Activated naive CD4-positive, alpha-beta T cell treated with anti-CD3 and anti-CD28 coated beads, Interleukin-2, amount 10 ng/mL, durations not matched to agents 5 hours and 36 hours (primary cell): ENCODE measurements around the gene LAMA2. TPM values are rescaled to one million over a fixed set of nuclear protein-coding genes. Genes with fewer than 3 reads are reported as not detected.

Experiments used
- total RNA-seq, 2 experiments: library from RNA; stranded (reverse); gene quantifications; one replicate each; pipeline ENCODE4 v1.2.3, GENCODE V29; 2021

Gene LAMA2, protein sequence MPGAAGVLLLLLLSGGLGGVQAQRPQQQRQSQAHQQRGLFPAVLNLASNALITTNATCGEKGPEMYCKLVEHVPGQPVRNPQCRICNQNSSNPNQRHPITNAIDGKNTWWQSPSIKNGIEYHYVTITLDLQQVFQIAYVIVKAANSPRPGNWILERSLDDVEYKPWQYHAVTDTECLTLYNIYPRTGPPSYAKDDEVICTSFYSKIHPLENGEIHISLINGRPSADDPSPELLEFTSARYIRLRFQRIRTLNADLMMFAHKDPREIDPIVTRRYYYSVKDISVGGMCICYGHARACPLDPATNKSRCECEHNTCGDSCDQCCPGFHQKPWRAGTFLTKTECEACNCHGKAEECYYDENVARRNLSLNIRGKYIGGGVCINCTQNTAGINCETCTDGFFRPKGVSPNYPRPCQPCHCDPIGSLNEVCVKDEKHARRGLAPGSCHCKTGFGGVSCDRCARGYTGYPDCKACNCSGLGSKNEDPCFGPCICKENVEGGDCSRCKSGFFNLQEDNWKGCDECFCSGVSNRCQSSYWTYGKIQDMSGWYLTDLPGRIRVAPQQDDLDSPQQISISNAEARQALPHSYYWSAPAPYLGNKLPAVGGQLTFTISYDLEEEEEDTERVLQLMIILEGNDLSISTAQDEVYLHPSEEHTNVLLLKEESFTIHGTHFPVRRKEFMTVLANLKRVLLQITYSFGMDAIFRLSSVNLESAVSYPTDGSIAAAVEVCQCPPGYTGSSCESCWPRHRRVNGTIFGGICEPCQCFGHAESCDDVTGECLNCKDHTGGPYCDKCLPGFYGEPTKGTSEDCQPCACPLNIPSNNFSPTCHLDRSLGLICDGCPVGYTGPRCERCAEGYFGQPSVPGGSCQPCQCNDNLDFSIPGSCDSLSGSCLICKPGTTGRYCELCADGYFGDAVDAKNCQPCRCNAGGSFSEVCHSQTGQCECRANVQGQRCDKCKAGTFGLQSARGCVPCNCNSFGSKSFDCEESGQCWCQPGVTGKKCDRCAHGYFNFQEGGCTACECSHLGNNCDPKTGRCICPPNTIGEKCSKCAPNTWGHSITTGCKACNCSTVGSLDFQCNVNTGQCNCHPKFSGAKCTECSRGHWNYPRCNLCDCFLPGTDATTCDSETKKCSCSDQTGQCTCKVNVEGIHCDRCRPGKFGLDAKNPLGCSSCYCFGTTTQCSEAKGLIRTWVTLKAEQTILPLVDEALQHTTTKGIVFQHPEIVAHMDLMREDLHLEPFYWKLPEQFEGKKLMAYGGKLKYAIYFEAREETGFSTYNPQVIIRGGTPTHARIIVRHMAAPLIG (N-terminal part only)
- total RNA-seq = not detected

DNA sequence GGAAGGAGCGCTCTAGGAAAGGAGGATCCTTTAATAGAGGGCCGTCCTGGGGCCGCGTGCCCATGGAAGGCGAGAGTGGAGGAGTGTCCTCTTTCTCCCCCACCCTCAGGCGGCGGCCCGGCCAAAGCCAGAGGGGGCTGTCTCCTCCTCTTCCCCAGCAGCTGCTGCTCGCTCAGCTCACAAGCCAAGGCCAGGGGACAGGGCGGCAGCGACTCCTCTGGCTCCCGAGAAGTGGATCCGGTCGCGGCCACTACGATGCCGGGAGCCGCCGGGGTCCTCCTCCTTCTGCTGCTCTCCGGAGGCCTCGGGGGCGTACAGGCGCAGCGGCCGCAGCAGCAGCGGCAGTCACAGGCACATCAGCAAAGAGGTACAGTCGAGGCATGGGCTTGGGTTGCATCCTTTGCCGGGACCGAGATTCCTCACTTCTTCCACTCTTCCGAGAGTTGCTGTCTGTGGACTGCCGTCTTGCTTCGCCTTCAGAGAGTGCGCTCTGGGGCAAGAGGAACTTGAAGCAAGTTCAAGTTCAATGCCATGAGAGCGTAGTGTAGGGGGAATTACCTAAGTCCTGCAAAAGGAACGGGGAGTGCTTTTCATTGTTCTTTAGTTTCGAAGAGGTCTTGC, at the start of gene LAMA2:
Gene LAMA2, plus strand, starts transcription at position 148 of the 621 bp plus-strand sequence. Its CDS starts 108 bp downstream, at position 256.

